Astrocyte (in vitro differentiated cells and primary cell): ENCODE data around the gene PARD6A. TPM values are rescaled to one million over a fixed set of nuclear protein-coding genes. Genes with fewer than 3 reads are reported as not detected.
A peak's percentile ranks its signal among the peaks of the same experiment; 100 is the strongest.

Source experiments
- DNase-seq: peaks from one replicate; pipeline ENCODE4 v3.0.0-alpha.2; 2010; ENCODE audit warnings: low read depth
- FAIRE-seq: peaks from 2 replicates; lab custom pipeline; 2011; peaks lifted over from hg19 to GRCh38; lab: Jason Lieb, UNC
- H2AFZ ChIP-seq: 2 replicates; pipeline ENCODE4 v1.6.0; 2012; ENCODE audit warnings: low read depth, low read length, inconsistent platforms
- H3K27ac ChIP-seq: 2 replicates; pipeline ENCODE4 v1.5.1; 2011; ENCODE audit warnings: low read depth, low read length, inconsistent platforms
- H3K27me3 ChIP-seq: 2 replicates; pipeline ENCODE4 v1.6.0; 2011; ENCODE audit warnings: low read length, inconsistent platforms; ENCODE audit not compliant: insufficient read depth
- H3K36me3 ChIP-seq: 2 replicates; pipeline ENCODE4 v1.5.1; 2011; ENCODE audit warnings: low read length, inconsistent platforms; ENCODE audit not compliant: insufficient read depth
- H3K4me1 ChIP-seq: 2 replicates; pipeline ENCODE4 v1.5.1; 2011; ENCODE audit warnings: low read length, inconsistent platforms; ENCODE audit not compliant: insufficient read depth
- H3K4me2 ChIP-seq: 2 replicates; pipeline ENCODE4 v1.6.0; 2012; ENCODE audit warnings: low read length, inconsistent platforms
- H3K4me3 ChIP-seq: 2 replicates; pipeline ENCODE4 v1.5.1; 2011; ENCODE audit warnings: low read depth, mild to moderate bottlenecking, low read length, inconsistent platforms; ENCODE audit not compliant: insufficient read depth
- H3K79me2 ChIP-seq: 2 replicates; pipeline ENCODE4 v1.6.0; 2012; ENCODE audit warnings: mild to moderate bottlenecking, low read length, inconsistent platforms; ENCODE audit not compliant: insufficient read depth
- H3K9ac ChIP-seq: 2 replicates; pipeline ENCODE4 v1.6.0; 2012; ENCODE audit warnings: mild to moderate bottlenecking, low read length, inconsistent platforms
- H3K9me3 ChIP-seq: 2 replicates; pipeline ENCODE4 v1.5.1; 2012; ENCODE audit warnings: low read depth, mild to moderate bottlenecking, low read length, inconsistent platforms; ENCODE audit not compliant: insufficient read depth
- H4K20me1 ChIP-seq: 2 replicates; pipeline ENCODE4 v1.6.0; 2012; ENCODE audit warnings: low read length, inconsistent platforms; ENCODE audit not compliant: insufficient read depth
- H3K27ac Mint-ChIP-seq: one replicate; pipeline ENCODE4 v1.8.0; 2021; ENCODE audit warnings: mild to moderate bottlenecking, mixed read lengths; ENCODE audit not compliant: unreplicated experiment
- H3K27me3 Mint-ChIP-seq: one replicate; pipeline ENCODE4 v1.8.0; 2021; ENCODE audit warnings: low read depth, mixed read lengths; ENCODE audit not compliant: unreplicated experiment
- H3K36me3 Mint-ChIP-seq: one replicate; pipeline ENCODE4 v1.8.0; 2021; ENCODE audit warnings: low read depth, mixed read lengths; ENCODE audit not compliant: unreplicated experiment
- H3K4me1 Mint-ChIP-seq: one replicate; pipeline ENCODE4 v1.8.0; 2021; ENCODE audit warnings: low read depth, mixed read lengths; ENCODE audit not compliant: unreplicated experiment
- H3K4me3 Mint-ChIP-seq: one replicate; pipeline ENCODE4 v1.8.0; 2021; ENCODE audit warnings: mild to moderate bottlenecking, moderate library complexity, mixed read lengths; ENCODE audit not compliant: unreplicated experiment
- H3K9me3 Mint-ChIP-seq: one replicate; pipeline ENCODE4 v1.8.0; 2021; ENCODE audit warnings: mild to moderate bottlenecking, mixed read lengths; ENCODE audit not compliant: unreplicated experiment
- CTCF ChIP-seq: IDR thresholded peaks from 2 replicates; pipeline ENCODE4 v1.5.1; 2011; ENCODE audit warnings: low read depth, mild to moderate bottlenecking, inconsistent platforms, low read length, moderate library complexity; ENCODE audit not compliant: insufficient read depth
- EZH2 ChIP-seq: IDR thresholded peaks from 2 replicates; pipeline ENCODE4 v1.6.1; 2012; ENCODE audit warnings: mild to moderate bottlenecking, low read length, inconsistent platforms; ENCODE audit not compliant: insufficient read depth
- total RNA-seq: library from RNA; stranded (reverse); gene quantifications from 2 replicates; pipeline ENCODE4 v1.2.1, GENCODE V29; 2021

The PARD6A gene
- total RNA-seq, 1 donor from 2014 or later: 1.4 TPM

- H3K27me3 ChIP-seq: no peaks in the 10 kb centered on the region
- DNase-seq: no peak
- H3K4me1 ChIP-seq: peaks cover 19% of the 10 kb centered on the region
- peaks cover 14% of the 10 kb centered on the region for H3K79me2 ChIP-seq
- no peak overlapping the region for H3K9ac ChIP-seq
- peaks cover 2% of the 10 kb centered on the region for H3K36me3 ChIP-seq
- no peaks in the 10 kb centered on the region for H3K9me3 ChIP-seq
- no peak overlapping the region for H3K4me2 ChIP-seq
- H4K20me1 ChIP-seq: peaks cover 22% of the 10 kb centered on the region
- H2AFZ ChIP-seq: no peak overlapping the region
- H3K36me3 Mint-ChIP-seq: peaks cover 4% of the 10 kb centered on the region
- TF ChIP-seq CTCF: no peak
- peaks cover 4% of the 10 kb centered on the region for H3K4me1 Mint-ChIP-seq
- peaks cover 6% of the 10 kb centered on the region for H3K27me3 Mint-ChIP-seq
- no peak for FAIRE-seq
- no peak overlapping the region for H3K4me3 Mint-ChIP-seq
- H3K9me3 Mint-ChIP-seq: no peaks in the 10 kb centered on the region
- no peak overlapping the region for H3K27ac Mint-ChIP-seq
- no peak overlapping the region for H3K27ac ChIP-seq
- no peak overlapping the region for H3K4me3 ChIP-seq
Measured at GRCh38 chr16:67661886-67662652, 1.3 kb downstream of the PARD6A start.

- no peak for DNase-seq
- Histone ChIP-seq H3K9ac (no peak overlapping the region), H3K4me3 (no peak overlapping the region), H3K9me3 (no peaks in the 10 kb centered on the region), H3K36me3 (peaks cover 2% of the 10 kb centered on the region), H3K27ac (no peak overlapping the region), H3K4me2 (no peak overlapping the region), H3K27me3 (no peaks in the 10 kb centered on the region), H3K4me1 (peaks cover 23% of the 10 kb centered on the region), H4K20me1 (peaks cover 22% of the 10 kb centered on the region), H3K79me2 (peaks cover 14% of the 10 kb centered on the region), H2AFZ (no peak overlapping the region)
- FAIRE-seq: no peak
- H3K27me3 Mint-ChIP-seq: peaks cover 6% of the 10 kb centered on the region
- peaks cover 4% of the 10 kb centered on the region for H3K4me1 Mint-ChIP-seq
- H3K9me3 Mint-ChIP-seq: no peaks in the 10 kb centered on the region
- H3K4me3 Mint-ChIP-seq: no peak overlapping the region
- peaks cover 4% of the 10 kb centered on the region for H3K36me3 Mint-ChIP-seq
- TF ChIP-seq EZH2: no peak
- no peak for TF ChIP-seq CTCF
- no peak overlapping the region for H3K27ac Mint-ChIP-seq
Measured at GRCh38 chr16:67662653-67663010, 1.9 kb downstream of the PARD6A start.

- Histone ChIP-seq H3K4me2 (no peak overlapping the region), H3K27me3 (no peaks in the 10 kb centered on the region), H3K27ac (no peak overlapping the region), H3K9me3 (no peaks in the 10 kb centered on the region), H3K79me2 (peaks cover 14% of the 10 kb centered on the region), H4K20me1 (peaks cover 22% of the 10 kb centered on the region), H3K4me1 (peaks cover 29% of the 10 kb centered on the region), H2AFZ (no peak overlapping the region), H3K9ac (no peak overlapping the region), H3K36me3 (peaks cover 2% of the 10 kb centered on the region), H3K4me3 (no peak overlapping the region)
- peak; percentile 15 for TF ChIP-seq CTCF
- TF ChIP-seq EZH2: no peak
- no peak overlapping the region for H3K27ac Mint-ChIP-seq
- DNase-seq (no peak), FAIRE-seq (no peak)
- no peaks in the 10 kb centered on the region for H3K9me3 Mint-ChIP-seq
- H3K4me1 Mint-ChIP-seq: peaks cover 4% of the 10 kb centered on the region
- H3K4me3 Mint-ChIP-seq: no peak overlapping the region
- peaks cover 6% of the 10 kb centered on the region for H3K27me3 Mint-ChIP-seq
- H3K36me3 Mint-ChIP-seq: peaks cover 4% of the 10 kb centered on the region
Measured at GRCh38 chr16:67663151-67663876, 2.6 kb downstream of the PARD6A start.
